Prostate gland (tissue), 2 donors: ENCODE data around the gene PNMA8C. TPM values are rescaled to one million over a fixed set of nuclear protein-coding genes. Genes with fewer than 3 reads are reported as not detected.

Experiments
- DNase-seq: peaks from one replicate; pipeline ENCODE4 v3.0.0-alpha.2; 2019; ENCODE audit warnings: low spot score
- H3K27ac ChIP-seq, 2 donors: fragments of 200-600 bp; sonication (generic); 2 replicates each; pipeline ENCODE4 v1.5.1; 2017 to 2019
- H3K27me3 ChIP-seq: fragments of 200-600 bp; sonication (generic); replicated peaks from 2 replicates; pipeline ENCODE4 v1.5.1; 2019; ENCODE audit not compliant: insufficient read depth
- H3K36me3 ChIP-seq, 2 donors: fragments of 200-600 bp; sonication (generic); 1 replicate in 1 of 2; 2 replicates in 1 of 2; pipeline versions ENCODE4 v1.5.1 to v1.8.1; 2017 to 2019
- H3K4me1 ChIP-seq: fragments of 200-600 bp; sonication (generic); replicated peaks from 2 replicates; pipeline ENCODE4 v1.5.1; 2019
- H3K4me3 ChIP-seq, 2 donors: fragments of 200-600 bp; sonication (generic); 2 replicates each; pipeline ENCODE4 v1.5.1; 2017 to 2019
- H3K9me3 ChIP-seq: fragments of 200-600 bp; sonication (generic); 2 replicates; pipeline ENCODE4 v1.5.1; 2017
- CTCF ChIP-seq, 4 experiments: fragments of 200-600 bp in 2 of 4; fragments of 450-650 bp in 2 of 4; sonication (generic) in 2 of 4; IDR thresholded peaks; 1 replicate in 3 of 4; 2 replicates in 1 of 4; pipeline ENCODE4 v1.5.1; 2016 to 2019; ENCODE audit warnings: antibody characterized with exemption in 4 of 4, mild to moderate bottlenecking in 2 of 4, moderate library complexity in 2 of 4
- POLR2A ChIP-seq: fragments of 450-650 bp; IDR thresholded peaks from one replicate; pipeline ENCODE4 v1.6.1; 2016; ENCODE audit warnings: antibody characterized with exemption, mild to moderate bottlenecking
- POLR2AphosphoS5 ChIP-seq: sonication (generic); formaldehyde crosslinking; IDR thresholded peaks from one replicate; pipeline ENCODE4 v1.6.1; 2017; ENCODE audit warnings: antibody characterized with exemption
- WGBS: methylation state at CpG from one replicate; pipeline ENCODE4 v1.1.5; 2018; 5-methylcytosine and 5-hydroxymethylcytosine counted together
- intact Hi-C: fragments of 100-400 bp; cut with DNase I; formaldehyde crosslinking; loops from one replicate; pipeline ENCODE4 v1.14.2; 2022
- total RNA-seq, 2 donors: library from RNA; depleted of rRNA; stranded (reverse); fragments of >200 nt; gene quantifications; one replicate each; pipeline ENCODE4 v1.1.0, GENCODE V29; 2016

Gene PNMA8C
- total RNA-seq, 2 donors from 2014 or later, result 1.6 TPM; not detected in 1

GRCh38 chr19:46456930-46457329 lies 28.2 kb upstream of the PNMA8C start:
- no peak overlapping the region for H3K27ac ChIP-seq
- 96% methylated on average over 5 of the region's 5 CpGs for WGBS
- no peaks in the 10 kb centered on the region for H3K36me3 ChIP-seq
- TF ChIP-seq CTCF (IDR thresholded peaks at IDR 0.05) (no peak), POLR2A (no peak), POLR2AphosphoS5 (no peak)
- no peaks in the 10 kb centered on the region for H3K4me1 ChIP-seq
- no peak for DNase-seq
- intact Hi-C loops, result no loop called here
- H3K27me3 ChIP-seq, result no peaks in the 10 kb centered on the region
- no peaks in the 10 kb centered on the region for H3K9me3 ChIP-seq
- H3K4me3 ChIP-seq, result no peak overlapping the region

- DNase-seq, result no peak
- 22% methylated on average over 3 of the region's 3 CpGs for WGBS
- Histone ChIP-seq H3K27me3 (no peaks in the 10 kb centered on the region), H3K36me3 (no peaks in the 10 kb centered on the region), H3K9me3 (no peaks in the 10 kb centered on the region), H3K27ac (no peak overlapping the region), H3K4me3 (no peak overlapping the region), H3K4me1 (no peaks in the 10 kb centered on the region)
- intact Hi-C loops, result no loop called here
- no peak for TF ChIP-seq POLR2AphosphoS5
- TF ChIP-seq POLR2A, result no peak
Measured at GRCh38 chr19:46454244-46454643, 25.5 kb upstream of the PNMA8C start.

- Histone ChIP-seq H3K27ac (peak overlapping the region in 1 of 2 donors; percentile 39), H3K4me3 (no peak overlapping the region), H3K4me1 (no peaks in the 10 kb centered on the region), H3K27me3 (no peaks in the 10 kb centered on the region), H3K9me3 (no peaks in the 10 kb centered on the region), H3K36me3 (no peaks in the 10 kb centered on the region)
- intact Hi-C loops, result no loop called here
- TF ChIP-seq CTCF (IDR thresholded peaks at IDR 0.05) (no peak), POLR2AphosphoS5 (peak; percentile 75)
- WGBS, result 43% methylated on average over 6 of the region's 6 CpGs
- DNase-seq, result peak; percentile 83
Measured at GRCh38 chr19:46453661-46454060, 24.9 kb upstream of the PNMA8C start.

GRCh38 chr19:46452186-46452585 lies 23.4 kb upstream of the PNMA8C start:
- H3K9me3 ChIP-seq, result no peaks in the 10 kb centered on the region
- no peaks in the 10 kb centered on the region for H3K36me3 ChIP-seq
- intact Hi-C loops, result no loop called here
- DNase-seq, result no peak
- TF ChIP-seq POLR2A (no peak), CTCF (IDR thresholded peaks at IDR 0.05) (no peak), POLR2AphosphoS5 (no peak)
- no peaks in the 10 kb centered on the region for H3K4me1 ChIP-seq
- no peak overlapping the region for H3K4me3 ChIP-seq
- 42% methylated on average over 4 of the region's 4 CpGs for WGBS
- H3K27ac ChIP-seq, result no peak overlapping the region
- no peaks in the 10 kb centered on the region for H3K27me3 ChIP-seq

GRCh38 chr19:46451352-46451751 lies 22.6 kb upstream of the PNMA8C start:
- 40% methylated on average over 6 of the region's 6 CpGs for WGBS
- no peak overlapping the region for H3K27ac ChIP-seq

More at GRCh38 chr19:46451352-46451751, 22.6 kb upstream of the PNMA8C start:
- Histone ChIP-seq H3K4me1 (no peaks in the 10 kb centered on the region), H3K4me3 (no peak overlapping the region), H3K9me3 (no peaks in the 10 kb centered on the region), H3K36me3 (no peaks in the 10 kb centered on the region), H3K27me3 (no peaks in the 10 kb centered on the region)
- DNase-seq, result peak; percentile 69
- TF ChIP-seq CTCF (IDR thresholded peaks at IDR 0.05) (no peak), POLR2AphosphoS5 (peak; percentile 57)
- intact Hi-C loops, result no loop called here
